GM18873 (cell line): ENCODE measurements around the gene PRF1.

Experiments
- ATAC-seq: cut with Tn5 transposase; IDR thresholded peaks from one replicate; pipeline ENCODE4 v1.9.1; 2021; ENCODE audit warnings: mild to moderate bottlenecking, moderate library complexity, moderate number of reproducible peaks; ENCODE audit not compliant: unreplicated experiment, low FRiP score

PRF1 gene

GRCh38 chr10:70596110-70596798 lies 6.3 kb downstream of the PRF1 start:
- ATAC-seq: no peak

GRCh38 chr10:70595566-70596016 lies 7.0 kb downstream of the PRF1 start:
- no peak for ATAC-seq

GRCh38 chr10:70594161-70594560 lies 8.4 kb downstream of the PRF1 start:
- no peak for ATAC-seq

GRCh38 chr10:70593513-70593890 lies 9.0 kb downstream of the PRF1 start:
- ATAC-seq: no peak

- no peak for ATAC-seq
These were observed 9.6 kb downstream of the PRF1 start for GRCh38 chr10:70592746-70593512.

- ATAC-seq: no peak
These were observed 10.3 kb downstream of the PRF1 start for GRCh38 chr10:70592186-70592735.

GRCh38 chr10:70590655-70591416 lies 11.7 kb downstream of the PRF1 start:
- no peak for ATAC-seq

- no peak for ATAC-seq
These were observed 12.5 kb downstream of the PRF1 start for GRCh38 chr10:70589762-70590654.

GRCh38 chr10:70588859-70589570 lies 13.5 kb downstream of the PRF1 start:
- no peak for ATAC-seq

GRCh38 chr10:70588255-70588654 lies 14.3 kb downstream of the PRF1 start:
- no peak for ATAC-seq

- no peak for ATAC-seq
These were observed 15.4 kb downstream of the PRF1 start for GRCh38 chr10:70587045-70587658.

- no peak for ATAC-seq
These were observed 16.1 kb downstream of the PRF1 start for GRCh38 chr10:70586348-70586930.

GRCh38 chr10:70585578-70586169 lies 16.9 kb downstream of the PRF1 start:
- ATAC-seq: no peak

- no peak for ATAC-seq
These were observed 17.5 kb downstream of the PRF1 start for GRCh38 chr10:70584909-70585544.

GRCh38 chr10:70584366-70584765 lies 18.2 kb downstream of the PRF1 start:
- no peak for ATAC-seq

GRCh38 chr10:70583669-70584037 lies 18.9 kb downstream of the PRF1 start:
- no peak for ATAC-seq

- ATAC-seq: no peak
These were observed 19.5 kb downstream of the PRF1 start for GRCh38 chr10:70582793-70583668.
